Natural killer cell (primary cell): ENCODE data around the gene SNX20. TPM values are rescaled to one million over a fixed set of nuclear protein-coding genes. Genes with fewer than 3 reads are reported as not detected.

ENCODE experiments used
- ATAC-seq, 3 donors: fragments of 150-1000 bp in 2 of 3; fragments of 200-7000 bp in 1 of 3; cut with Tn5 transposase; 1 replicate in 1 of 3; 2 replicates in 2 of 3; pipeline ENCODE4 v1.10.0; 2021; ENCODE audit warnings: mild to moderate bottlenecking in 2 of 3, moderate library complexity in 2 of 3
- DNase-seq, 2 donors: peaks; one replicate each; pipeline versions ENCODE4 v3.0.0 to v3.0.0-alpha.2; 2013 to 2021; ENCODE audit warnings: mixed read lengths in 1 of 2
- H3K27ac ChIP-seq: one replicate; pipeline ENCODE4 v1.5.1; 2013; ENCODE audit warnings: mild to moderate bottlenecking, low read length
- H3K27me3 ChIP-seq: one replicate; pipeline ENCODE4 v1.6.1; 2013; ENCODE audit warnings: low read length; ENCODE audit not compliant: control insufficient read depth, insufficient read depth
- H3K36me3 ChIP-seq: one replicate; pipeline ENCODE4 v1.6.1; 2013; ENCODE audit warnings: low read length; ENCODE audit not compliant: control insufficient read depth, insufficient read depth
- H3K4me1 ChIP-seq: one replicate; pipeline ENCODE4 v1.6.1; 2013; ENCODE audit warnings: low read length; ENCODE audit not compliant: control insufficient read depth, insufficient read depth
- H3K4me3 ChIP-seq: one replicate; pipeline ENCODE4 v1.5.1; 2013; ENCODE audit warnings: low read length
- H3K9me3 ChIP-seq: one replicate; pipeline ENCODE4 v1.6.1; 2013; ENCODE audit warnings: low read length; ENCODE audit not compliant: control insufficient read depth, insufficient read depth
- H3K27ac Mint-ChIP-seq, 2 donors: one replicate each; pipeline ENCODE4 v1.8.0; 2022; ENCODE audit warnings: mild to moderate bottlenecking in 2 of 2, mixed read lengths in 2 of 2, moderate library complexity in 1 of 2
- H3K27me3 Mint-ChIP-seq, 2 donors: one replicate each; pipeline ENCODE4 v1.8.0; 2022; ENCODE audit warnings: low read depth in 2 of 2, mixed read lengths in 2 of 2
- H3K36me3 Mint-ChIP-seq: one replicate; pipeline ENCODE4 v1.8.0; 2022; ENCODE audit warnings: mixed read lengths
- H3K4me1 Mint-ChIP-seq, 2 donors: one replicate each; pipeline ENCODE4 v1.8.0; 2022; ENCODE audit warnings: mixed read lengths in 2 of 2
- H3K4me3 Mint-ChIP-seq: one replicate; pipeline ENCODE4 v1.8.0; 2022; ENCODE audit warnings: mild to moderate bottlenecking, moderate library complexity, mixed read lengths
- H3K9me3 Mint-ChIP-seq, 2 donors: one replicate each; pipeline ENCODE4 v1.8.0; 2022; ENCODE audit warnings: mixed read lengths in 2 of 2
- CTCF ChIP-seq: fragments of 200-600 bp; IDR thresholded peaks from one replicate; pipeline ENCODE4 v1.8.0; 2022; ENCODE audit warnings: antibody characterized with exemption
- WGBS: methylation state at CpG from one replicate; pipeline ENCODE4 v1.1.7; 2013; ENCODE audit warnings: missing lambda C conversion rate; ENCODE audit not compliant: insufficient coverage; 5-methylcytosine and 5-hydroxymethylcytosine counted together
- intact Hi-C: fragments of 100-400 bp; cut with micrococcal nuclease; formaldehyde crosslinking; loops from one replicate; pipeline ENCODE4 v1.14.2; 2022
- total RNA-seq, 4 donors: library from RNA; stranded (reverse); fragments of 120-200 nt in 1 of 4; gene quantifications; one replicate each; pipeline versions ENCODE4 v1.2.3 to v1.2.4, GENCODE V29; 2013 to 2022

Gene SNX20
- total RNA-seq, 3 donors from 2014 or later (not counting 1 experiment from before 2014, with no cell fraction given), result 33.0 to 53.9 (median 51.7) TPM

- no peaks in the 10 kb centered on the region for H3K9me3 Mint-ChIP-seq
- DNase-seq (no peak), ATAC-seq (no peak)
- TF ChIP-seq CTCF, result no peak
- H3K9me3 ChIP-seq, result no peaks in the 10 kb centered on the region
- peaks cover 23 to 30% of the 10 kb centered on the region in 2 donors for H3K4me1 Mint-ChIP-seq
- WGBS, result 92% methylated on average over 4 of the region's 5 CpGs
- H3K4me3 ChIP-seq, result no peak overlapping the region
- peak overlapping the region in 1 of 2 donors; percentile 93 for H3K27ac Mint-ChIP-seq
- H3K27ac ChIP-seq, result no peak overlapping the region
- H3K36me3 Mint-ChIP-seq, result no peaks in the 10 kb centered on the region
- H3K27me3 ChIP-seq, result no peaks in the 10 kb centered on the region
- no peaks in the 10 kb centered on the region for H3K27me3 Mint-ChIP-seq
- peaks cover 29% of the 10 kb centered on the region for H3K4me1 ChIP-seq
- H3K36me3 ChIP-seq, result peaks cover 7% of the 10 kb centered on the region
- H3K4me3 Mint-ChIP-seq, result no peak overlapping the region
- intact Hi-C loops, result no loop called here
Observed at GRCh38 chr16:50664270-50664669, 16.8 kb downstream of the SNX20 start.

DNA sequence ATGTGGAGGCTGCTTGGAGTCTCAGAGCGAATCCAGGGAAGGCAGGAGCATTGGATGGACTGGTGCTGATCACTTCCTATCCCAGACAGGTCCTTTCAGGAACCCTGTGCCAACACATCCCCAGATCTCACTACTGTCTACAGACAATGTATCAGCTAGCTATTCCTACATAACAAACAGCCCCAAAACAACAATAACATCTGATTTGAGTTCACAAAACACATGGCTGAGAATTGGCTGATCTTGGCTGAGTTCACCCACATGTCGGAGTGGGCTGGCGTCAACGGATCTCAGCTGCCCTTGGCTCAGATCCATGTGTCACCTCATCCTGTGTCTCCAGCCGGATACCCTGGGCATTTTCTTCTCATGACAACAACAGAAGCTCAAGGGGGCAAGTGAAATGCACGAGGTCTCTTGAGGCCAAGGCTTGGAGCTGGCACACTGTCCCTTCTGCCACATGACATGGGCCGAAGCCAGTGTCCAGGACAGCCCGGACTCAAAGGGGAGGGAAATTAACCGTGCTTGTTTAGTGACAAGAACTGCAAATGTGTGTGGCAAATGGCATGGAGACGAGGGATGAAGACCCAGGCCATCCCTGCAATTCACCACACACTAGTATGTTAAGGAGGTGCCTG, 18.7 kb downstream of the SNX20 start:
- TF ChIP-seq CTCF, result no peak
- H3K27me3 ChIP-seq, result no peaks in the 10 kb centered on the region
- peaks cover 22 to 24% of the 10 kb centered on the region in 2 donors for H3K4me1 Mint-ChIP-seq
- ATAC-seq (no peak), DNase-seq (no peak)
- H3K4me3 ChIP-seq, result no peak overlapping the region
- no peaks in the 10 kb centered on the region for H3K36me3 Mint-ChIP-seq
- H3K4me3 Mint-ChIP-seq, result no peak overlapping the region
- intact Hi-C loops, result no loop called here
- H3K4me1 ChIP-seq, result peaks cover 23% of the 10 kb centered on the region
- H3K9me3 ChIP-seq, result no peaks in the 10 kb centered on the region
- H3K9me3 Mint-ChIP-seq, result no peaks in the 10 kb centered on the region
- no peaks in the 10 kb centered on the region for H3K27me3 Mint-ChIP-seq
- no peaks in the 10 kb centered on the region for H3K36me3 ChIP-seq
- H3K27ac ChIP-seq, result no peak overlapping the region
- H3K27ac Mint-ChIP-seq, result no peak overlapping the region
- WGBS, result 98% methylated on average over 8 of the region's 10 CpGs

- Mint-ChIP-seq H3K36me3 (no peaks in the 10 kb centered on the region), H3K9me3 (no peaks in the 10 kb centered on the region), H3K27ac (no peak overlapping the region), H3K27me3 (no peaks in the 10 kb centered on the region), H3K4me1 (peaks cover 2 to 6% of the 10 kb centered on the region in 2 donors), H3K4me3 (no peak overlapping the region)
- TF ChIP-seq CTCF, result no peak
- no peak for ATAC-seq
- intact Hi-C loops, result no loop called here
- no peak for DNase-seq
- Histone ChIP-seq H3K27ac (no peak overlapping the region), H3K36me3 (no peaks in the 10 kb centered on the region), H3K27me3 (no peaks in the 10 kb centered on the region), H3K9me3 (no peaks in the 10 kb centered on the region), H3K4me1 (peaks cover 2% of the 10 kb centered on the region), H3K4me3 (no peak overlapping the region)
- 88% methylated on average over 4 of the region's 5 CpGs for WGBS
Observed at GRCh38 chr16:50659806-50660205, 21.3 kb downstream of the SNX20 start.

DNA sequence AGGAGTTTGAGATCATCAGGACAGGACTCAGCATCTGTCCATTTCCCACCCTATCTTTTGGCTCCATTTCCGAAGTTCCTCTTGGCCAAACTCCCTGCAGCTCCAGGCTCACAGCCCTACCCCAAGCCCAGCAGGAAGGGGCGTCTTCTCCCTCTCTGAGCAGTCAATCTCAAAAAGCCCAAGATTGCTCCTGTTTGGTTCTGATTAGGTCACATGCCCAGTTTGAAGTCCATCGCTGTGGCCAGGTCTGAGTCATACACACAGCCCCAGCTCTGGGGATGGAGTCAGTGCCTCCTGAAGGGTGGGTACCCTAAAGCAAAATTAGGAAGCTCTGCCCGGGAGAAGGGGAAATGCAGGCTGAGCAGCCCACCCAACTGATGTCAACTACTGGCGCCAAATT, 23.9 kb downstream of the SNX20 start:
- no peak for TF ChIP-seq CTCF
- Mint-ChIP-seq H3K9me3 (no peaks in the 10 kb centered on the region), H3K27me3 (no peaks in the 10 kb centered on the region), H3K4me3 (no peak overlapping the region), H3K27ac (no peak overlapping the region), H3K36me3 (no peaks in the 10 kb centered on the region), H3K4me1 (no peaks in the 10 kb centered on the region)
- ATAC-seq (no peak), DNase-seq (no peak)
- 81% methylated on average over 5 of the region's 5 CpGs for WGBS
- Histone ChIP-seq H3K4me3 (no peak overlapping the region), H3K4me1 (no peaks in the 10 kb centered on the region), H3K36me3 (no peaks in the 10 kb centered on the region), H3K9me3 (no peaks in the 10 kb centered on the region), H3K27ac (no peak overlapping the region), H3K27me3 (no peaks in the 10 kb centered on the region)
- intact Hi-C loops, result no loop called here
